ENCODE results near the gene ATAD5. TPM values are rescaled to one million over a fixed set of nuclear protein-coding genes. Genes with fewer than 3 reads are reported as not detected.

Gene ATAD5
- total RNA-seq, 1 experiment from 2014 or later, result 4.2 TPM

- H3K27me3 ChIP-seq (ENCODE audit: low read length), result no peaks in the 10 kb centered on the region
- H3K4me3 ChIP-seq (ENCODE audit: low read length), result no peak overlapping the region
- no peak for DNase-seq
- H3K9me3 ChIP-seq (ENCODE audit: low read length), result no peaks in the 10 kb centered on the region
- no peaks in the 10 kb centered on the region for H3K4me1 ChIP-seq (ENCODE audit: insufficient read depth, low read length)
- 0 out of 2 replicates have a peak, but pooled peaks cover 5% of the 10 kb centered on the region for H3K79me2 ChIP-seq (ENCODE audit: low read length)
- H3K36me3 ChIP-seq (ENCODE audit: low read depth, low read length), result 0 out of 2 replicates have a peak, but pooled peaks cover 5% of the 10 kb centered on the region
- intact Hi-C loops (cut with micrococcal nuclease), result no loop called here
- H3K9ac ChIP-seq (ENCODE audit: low read length), result no peak overlapping the region
- no peak for ATAC-seq
- H3K4me2 ChIP-seq (ENCODE audit: low read length), result no peak overlapping the region
- CTCF ChIA-PET, result interaction anchor here (0.6 kb wide), 1 partner anchor 889 kb away, joined by 3 read pairs; no protein-coding TSS in a partner anchor
- H2AFZ ChIP-seq (ENCODE audit: low read length), result no peak overlapping the region
- no peak for TF ChIP-seq EZH2 (IDR thresholded peaks at IDR 0.05; ENCODE audit: low read length, unreplicated experiment)
- TF ChIP-seq CTCF (conservative IDR thresholded peaks at IDR 0.05; ENCODE audit: low read depth, low read length), result peak; percentile 34; the same call in 1 of the 2 replicates
- no peak overlapping the region for H3K27ac ChIP-seq (ENCODE audit: low read length)
- H3K9me2 ChIP-seq (replicated peaks; ENCODE audit: low read length), result no peaks in the 10 kb centered on the region
- no peaks in the 10 kb centered on the region for H4K20me1 ChIP-seq (ENCODE audit: low read length)
- H3F3A ChIP-seq (ENCODE audit: low read length, unreplicated experiment), result no peaks in the 10 kb centered on the region
- BruUV-seq (replicated peaks), result no TSS peak
- POLR2A ChIA-PET (ENCODE audit: unreplicated experiment), result no interaction called here
These were observed 25.8 kb upstream of the ATAD5 start for GRCh38 chr17:30805944-30806456.

GRCh38 chr17:30807896-30808295, 23.9 kb upstream of the ATAD5 start:
- Histone ChIP-seq H3K4me2 (ENCODE audit: low read length) (no peak overlapping the region), H3K27ac (ENCODE audit: low read length) (no peak overlapping the region), H3K4me3 (ENCODE audit: low read length) (no peak overlapping the region), H3K9me3 (ENCODE audit: low read length) (no peaks in the 10 kb centered on the region), H3F3A (ENCODE audit: low read length, unreplicated experiment) (no peaks in the 10 kb centered on the region), H3K27me3 (ENCODE audit: low read length) (no peaks in the 10 kb centered on the region), H4K20me1 (ENCODE audit: low read length) (no peaks in the 10 kb centered on the region), H3K9ac (ENCODE audit: low read length) (no peak overlapping the region), H3K36me3 (ENCODE audit: low read depth, low read length) (0 out of 2 replicates have a peak, but pooled peaks cover 5% of the 10 kb centered on the region), H3K4me1 (ENCODE audit: insufficient read depth, low read length) (peaks cover 6% of the 10 kb centered on the region), H3K9me2 (replicated peaks; ENCODE audit: low read length) (no peaks in the 10 kb centered on the region), H2AFZ (ENCODE audit: low read length) (no peak overlapping the region), H3K79me2 (ENCODE audit: low read length) (0 out of 2 replicates have a peak, but pooled peaks cover 8% of the 10 kb centered on the region)
- no peak for ATAC-seq
- TF ChIP-seq EZH2 (IDR thresholded peaks at IDR 0.05; ENCODE audit: low read length, unreplicated experiment), result no peak
- no peak for DNase-seq
- CTCF ChIA-PET, result no interaction called here
- no TSS peak for BruUV-seq (replicated peaks)
- intact Hi-C loops (cut with micrococcal nuclease), result no loop called here
- POLR2A ChIA-PET (ENCODE audit: unreplicated experiment), result no interaction called here

- Histone ChIP-seq H3F3A (ENCODE audit: low read length, unreplicated experiment) (no peaks in the 10 kb centered on the region), H3K9ac (ENCODE audit: low read length) (no peak overlapping the region), H3K79me2 (ENCODE audit: low read length) (0 out of 2 replicates have a peak, but pooled peaks cover 8% of the 10 kb centered on the region), H3K36me3 (ENCODE audit: low read depth, low read length) (0 out of 2 replicates have a peak, but pooled peaks cover 2% of the 10 kb centered on the region), H3K27me3 (ENCODE audit: low read length) (no peaks in the 10 kb centered on the region), H3K27ac (ENCODE audit: low read length) (no peak overlapping the region), H3K9me3 (ENCODE audit: low read length) (no peaks in the 10 kb centered on the region), H3K4me1 (ENCODE audit: insufficient read depth, low read length) (peaks cover 10% of the 10 kb centered on the region), H4K20me1 (ENCODE audit: low read length) (no peaks in the 10 kb centered on the region), H3K4me2 (ENCODE audit: low read length) (no peak overlapping the region), H3K9me2 (replicated peaks; ENCODE audit: low read length) (no peaks in the 10 kb centered on the region), H3K4me3 (ENCODE audit: low read length) (no peak overlapping the region), H2AFZ (ENCODE audit: low read length) (no peak overlapping the region)
- DNase-seq, result no peak
- BruUV-seq (replicated peaks), result no TSS peak
- no peak for ATAC-seq
- TF ChIP-seq EZH2 (IDR thresholded peaks at IDR 0.05; ENCODE audit: low read length, unreplicated experiment) (no peak), EZH2phosphoT487 (IDR thresholded peaks at IDR 0.05; ENCODE audit: borderline replicate concordance, low read length) (no peak), CTCF (conservative IDR thresholded peaks at IDR 0.05; ENCODE audit: low read depth, low read length) (no peak)
- ChIA-PET CTCF (no interaction called here), POLR2A (ENCODE audit: unreplicated experiment) (no interaction called here)
- intact Hi-C loops (cut with micrococcal nuclease), result no loop called here
These were observed 22.9 kb upstream of the ATAD5 start for GRCh38 chr17:30808785-30809286.
